Measurements from ENCODE around the gene UAP1L1. TPM values are rescaled to one million over a fixed set of nuclear protein-coding genes. Genes with fewer than 3 reads are reported as not detected.
A peak's percentile ranks its signal among the peaks of the same experiment; 100 is the strongest.

Gene UAP1L1
- total and polyA plus RNA-seq, 9 of the 15 experiments (the other 6 are each of a cell fraction or from before 2014, with no cell fraction given) = 0.20 to 8.6 (median 3.7) TPM

- TF ChIP-seq ZBTB49 (CRISPR knock-in tag; IDR thresholded peaks at IDR 0.05; ENCODE audit: borderline replicate concordance) = no peak
- TF ChIP-seq STAG1 (CRISPR knock-in tag; IDR thresholded peaks at IDR 0.05; ENCODE audit: borderline replicate concordance) = peak; percentile 35; the same call in 1 of the 2 replicates
- TF ChIP-seq POLR2B (IDR thresholded peaks at IDR 0.05; ENCODE audit: low read depth, partially characterized antibody) = no peak
- TF ChIP-seq E2F5 (CRISPR knock-in tag; IDR thresholded peaks at IDR 0.05) = no peak
- 0 out of 4 replicates have a peak, but pooled peaks of 1 of the 2 experiments have one; percentile 37 for TF ChIP-seq RCOR1 (IDR thresholded peaks at IDR 0.05; ENCODE audit: borderline replicate concordance in 1 of 2, low read depth in 2 of 2, low read length in 2 of 2)
- no peak for TF ChIP-seq GATA2 (CRISPR knock-in tag; IDR thresholded peaks at IDR 0.05)
- TF ChIP-seq TFAP4 (CRISPR knock-in tag; IDR thresholded peaks at IDR 0.05; ENCODE audit: borderline replicate concordance) = peak; percentile 68; the same call in 1 of the 2 replicates
- no peak for TF ChIP-seq ZSCAN29 (IDR thresholded peaks at IDR 0.05)
- peak; percentile 23; the same call in 1 of the 2 replicates for TF ChIP-seq CREM (IDR thresholded peaks at IDR 0.05; ENCODE audit: low read depth)
- peak; percentile 44; the same call in 1 of the 2 replicates for TF ChIP-seq CTBP1 (IDR thresholded peaks at IDR 0.05; ENCODE audit: borderline replicate concordance)
- no peak for TF ChIP-seq MTF1 (CRISPR knock-in tag; IDR thresholded peaks at IDR 0.05; ENCODE audit: borderline replicate concordance)
- TF ChIP-seq RFX5 (IDR thresholded peaks at IDR 0.05; ENCODE audit: low read depth, low read length) = no peak
- 0 out of 2 replicates have a peak, but pooled peaks have one; percentile 29 for TF ChIP-seq MYNN (IDR thresholded peaks at IDR 0.05)
- no peak for TF ChIP-seq MYNN (CRISPR knock-in tag; IDR thresholded peaks at IDR 0.05)
- TF ChIP-seq ZKSCAN1 (IDR thresholded peaks at IDR 0.05; ENCODE audit: low read depth, low read length) = no peak
- TF ChIP-seq YBX1 (IDR thresholded peaks at IDR 0.05) = no peak
- TF ChIP-seq SRF (CRISPR knock-in tag; IDR thresholded peaks at IDR 0.05) = peak in 1 of 2 experiments; percentile 28; a peak in 1 of 4 replicates
- no peak for TF ChIP-seq ZNF76 (CRISPR knock-in tag; IDR thresholded peaks at IDR 0.05; ENCODE audit: borderline replicate concordance)
- TF ChIP-seq KDM1A (IDR thresholded peaks at IDR 0.05) = no peak
- no peak for TF ChIP-seq E2F1 (CRISPR knock-in tag; IDR thresholded peaks at IDR 0.05)
Observed at GRCh38 chr9:137049544-137050449, 27.5 kb upstream of the UAP1L1 start (continued).

Measured in K562 (cell line).